Gastroesophageal sphincter (tissue), 3 donors: ENCODE measurements around the gene TTBK2.

Experiments
- CTCF ChIP-seq, 4 experiments: fragments of 200-600 bp in 2 of 4; fragments of 450-650 bp in 2 of 4; sonication (generic) in 1 of 4; IDR thresholded peaks; one replicate each; pipeline ENCODE4 v1.5.1; 2017 to 2019; ENCODE audit warnings: antibody characterized with exemption in 4 of 4, mild to moderate bottlenecking in 2 of 4, moderate library complexity in 2 of 4
- POLR2A ChIP-seq, 2 donors: fragments of 450-650 bp; IDR thresholded peaks; one replicate each; pipeline ENCODE4 v1.6.1; 2017; ENCODE audit warnings: antibody characterized with exemption in 2 of 2, mild to moderate bottlenecking in 2 of 2, moderate library complexity in 1 of 2
- POLR2AphosphoS5 ChIP-seq: sonication (generic); formaldehyde crosslinking; IDR thresholded peaks from one replicate; pipeline ENCODE4 v1.6.1; 2017; ENCODE audit warnings: antibody characterized with exemption

- TF ChIP-seq CTCF (IDR thresholded peaks at IDR 0.05) (no peak), POLR2A (IDR thresholded peaks at IDR 0.05) (no peak), POLR2AphosphoS5 (no peak)
Observed at GRCh38 chr15:42880121-42880520, 40.5 kb downstream of the TTBK2 start.
